Measurements from ENCODE around the gene IL17REL. TPM values are rescaled to one million over a fixed set of nuclear protein-coding genes. Genes with fewer than 3 reads are reported as not detected.

Gene IL17REL
- total and polyA plus RNA-seq, 2 of the 13 experiments (the other 11 are each of a cell fraction or from before 2014, with no cell fraction given), result not detected

- TF ChIP-seq UBTF (CRISPR knock-in tag; IDR thresholded peaks at IDR 0.05) (peak; percentile 29; the same call in 1 of the 2 replicates), RBFOX2 (IDR thresholded peaks at IDR 0.05; ENCODE audit: low read depth, low read length) (peak; percentile 88), SNAPC2 (CRISPR knock-in tag; IDR thresholded peaks at IDR 0.05) (peak; percentile 32; the same call in 1 of the 2 replicates), ZNF563 (CRISPR knock-in tag; IDR thresholded peaks at IDR 0.05) (0 out of 2 replicates have a peak, but pooled peaks have one; percentile 5), ASH2L (IDR thresholded peaks at IDR 0.05; ENCODE audit: insufficient read length, low read depth, low read length) (no peak), ZNF292 (CRISPR knock-in tag; IDR thresholded peaks at IDR 0.05; ENCODE audit: borderline replicate concordance, low read depth) (0 out of 2 replicates have a peak, but pooled peaks have one; percentile 12), ZNF687 (CRISPR knock-in tag; IDR thresholded peaks at IDR 0.05) (peak; percentile 86), CREM (IDR thresholded peaks at IDR 0.05) (no peak), CREM (CRISPR knock-in tag; IDR thresholded peaks at IDR 0.05) (no peak), ZNF567 (CRISPR knock-in tag; IDR thresholded peaks at IDR 0.05; ENCODE audit: borderline replicate concordance) (0 out of 2 replicates have a peak, but pooled peaks have one; percentile 47), ZBTB39 (CRISPR knock-in tag; IDR thresholded peaks at IDR 0.05) (no peak), SMAD9 (CRISPR knock-in tag; IDR thresholded peaks at IDR 0.05) (no peak), MXI1 (IDR thresholded peaks at IDR 0.05; ENCODE audit: borderline replicate concordance, low read depth, low read length) (no peak), JUN (CRISPR knock-in tag; IDR thresholded peaks at IDR 0.05) (no peak), KLF9 (CRISPR knock-in tag; IDR thresholded peaks at IDR 0.05; ENCODE audit: low read depth) (no peak), ZNF230 (CRISPR knock-in tag; IDR thresholded peaks at IDR 0.05) (no peak)
Measured at GRCh38 chr22:49962751-49963646, 49.6 kb downstream of the IL17REL start (continued).

Data from HepG2 (cell line).